K562 (cell line): ENCODE data around the gene ZFHX2. TPM values are rescaled to one million over a fixed set of nuclear protein-coding genes. Genes with fewer than 3 reads are reported as not detected.

Experiments
- ZBED1 ChIP-seq: IDR thresholded peaks from 2 replicates; pipeline ENCODE4 v1.6.1; 2014
- ZNF143 ChIP-seq: sonication (generic); formaldehyde crosslinking; IDR thresholded peaks from 2 replicates; pipeline ENCODE4 v1.9.0; 2022; ENCODE audit warnings: mild to moderate bottlenecking, missing genetic modification reagents
- ZNF586 ChIP-seq: fragments of 450-650 bp; formaldehyde crosslinking; conservative IDR thresholded peaks from 2 replicates; pipeline ENCODE4 v1.4.0; 2020; ENCODE audit warnings: mild to moderate bottlenecking, moderate library complexity
- polyA plus RNA-seq, 8 experiments: library from polyadenylated mRNA; depleted of rRNA in 4 of 8; stranded (reverse) in 5 of 8; unstranded in 3 of 8; fragments of >200 nt; fragmentation: Nextera tagmentation in 2 of 8; fragmentation: Illumina TruSeq in 1 of 8; extraction: Ambion mirVana in 2 of 8; extraction: Trizol in 1 of 8; gene quantifications; 2 replicates each; pipeline versions ENCODE4 v1.2.1 to v1.2.3, GENCODE V29; 2011 to 2014; ENCODE audit warnings: inconsistent platforms in 1 of 8, missing spikeins in 1 of 8
- total RNA-seq, 7 experiments: library from RNA; depleted of rRNA in 6 of 7; stranded (reverse); fragments of >200 nt in 6 of 7; fragmentation: Illumina TruSeq in 2 of 7; extraction: Trizol in 2 of 7; gene quantifications; 2 replicates each; pipeline versions ENCODE4 v1.2.1 to v1.2.3, GENCODE V29; 2011 to 2021; ENCODE audit warnings: low replicate concordance in 1 of 7
- TF ChIP-seq, protein P1 (sequence below), 3 experiments: fragments of 200-800 bp in 1 of 3; fragments of 250-450 bp in 1 of 3; fragments of 450-650 bp in 1 of 3; sonication (Bioruptor Pico) in 1 of 3; sonication (Bioruptor generic) in 1 of 3; formaldehyde crosslinking in 1 of 3; IDR thresholded peaks; 2 replicates each; pipeline versions ENCODE4 v1.6.1 to v1.8.0; 2016 to 2022; ENCODE audit warnings: mild to moderate bottlenecking in 2 of 3, missing genetic modification characterization in 2 of 3, missing compliant biosample characterization in 1 of 3, moderate library complexity in 1 of 3
- TF ChIP-seq, protein P2 (sequence below): fragments of 250-450 bp; sonication (Bioruptor Pico); IDR thresholded peaks from 2 replicates; pipeline ENCODE4 v1.4.0; 2020

ZFHX2 gene
- total and polyA plus RNA-seq, 9 of the 15 experiments (the other 6 are each of a cell fraction or from before 2014, with no cell fraction given), result 0.06 to 0.11 (median 0.11) TPM; not detected in 4

DNA sequence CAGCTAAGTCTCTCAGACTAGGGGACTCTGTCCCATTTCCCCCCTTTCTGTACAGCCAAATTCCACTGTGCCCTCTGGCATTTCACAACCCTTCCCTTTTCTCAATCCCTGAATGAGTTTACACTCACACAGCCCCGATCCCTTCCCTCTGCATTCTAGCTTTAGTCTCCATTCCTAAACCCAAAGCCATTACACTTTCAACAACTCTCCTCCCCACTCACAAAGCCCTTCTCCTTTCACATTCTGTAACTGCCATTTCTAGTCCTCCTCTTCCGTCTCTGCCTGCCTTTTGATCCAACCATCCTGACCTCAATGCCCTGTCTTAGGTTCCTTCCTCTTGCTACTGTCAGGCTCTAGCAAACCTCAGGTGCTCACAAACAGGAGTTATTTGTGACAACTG lies 3.6 kb downstream of the ZFHX2 start (continued):
- TF ChIP-seq, protein P1, sequence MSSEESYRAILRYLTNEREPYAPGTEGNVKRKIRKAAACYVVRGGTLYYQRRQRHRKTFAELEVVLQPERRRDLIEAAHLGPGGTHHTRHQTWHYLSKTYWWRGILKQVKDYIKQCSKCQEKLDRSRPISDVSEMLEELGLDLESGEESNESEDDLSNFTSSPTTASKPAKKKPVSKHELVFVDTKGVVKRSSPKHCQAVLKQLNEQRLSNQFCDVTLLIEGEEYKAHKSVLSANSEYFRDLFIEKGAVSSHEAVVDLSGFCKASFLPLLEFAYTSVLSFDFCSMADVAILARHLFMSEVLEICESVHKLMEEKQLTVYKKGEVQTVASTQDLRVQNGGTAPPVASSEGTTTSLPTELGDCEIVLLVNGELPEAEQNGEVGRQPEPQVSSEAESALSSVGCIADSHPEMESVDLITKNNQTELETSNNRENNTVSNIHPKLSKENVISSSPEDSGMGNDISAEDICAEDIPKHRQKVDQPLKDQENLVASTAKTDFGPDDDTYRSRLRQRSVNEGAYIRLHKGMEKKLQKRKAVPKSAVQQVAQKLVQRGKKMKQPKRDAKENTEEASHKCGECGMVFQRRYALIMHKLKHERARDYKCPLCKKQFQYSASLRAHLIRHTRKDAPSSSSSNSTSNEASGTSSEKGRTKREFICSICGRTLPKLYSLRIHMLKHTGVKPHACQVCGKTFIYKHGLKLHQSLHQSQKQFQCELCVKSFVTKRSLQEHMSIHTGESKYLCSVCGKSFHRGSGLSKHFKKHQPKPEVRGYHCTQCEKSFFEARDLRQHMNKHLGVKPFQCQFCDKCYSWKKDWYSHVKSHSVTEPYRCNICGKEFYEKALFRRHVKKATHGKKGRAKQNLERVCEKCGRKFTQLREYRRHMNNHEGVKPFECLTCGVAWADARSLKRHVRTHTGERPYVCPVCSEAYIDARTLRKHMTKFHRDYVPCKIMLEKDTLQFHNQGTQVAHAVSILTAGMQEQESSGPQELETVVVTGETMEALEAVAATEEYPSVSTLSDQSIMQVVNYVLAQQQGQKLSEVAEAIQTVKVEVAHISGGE (CRISPR knock-in tag; IDR thresholded peaks at IDR 0.05), result no peak
- no peak for TF ChIP-seq ZNF586 (CRISPR knock-in tag)
- TF ChIP-seq, protein P2, sequence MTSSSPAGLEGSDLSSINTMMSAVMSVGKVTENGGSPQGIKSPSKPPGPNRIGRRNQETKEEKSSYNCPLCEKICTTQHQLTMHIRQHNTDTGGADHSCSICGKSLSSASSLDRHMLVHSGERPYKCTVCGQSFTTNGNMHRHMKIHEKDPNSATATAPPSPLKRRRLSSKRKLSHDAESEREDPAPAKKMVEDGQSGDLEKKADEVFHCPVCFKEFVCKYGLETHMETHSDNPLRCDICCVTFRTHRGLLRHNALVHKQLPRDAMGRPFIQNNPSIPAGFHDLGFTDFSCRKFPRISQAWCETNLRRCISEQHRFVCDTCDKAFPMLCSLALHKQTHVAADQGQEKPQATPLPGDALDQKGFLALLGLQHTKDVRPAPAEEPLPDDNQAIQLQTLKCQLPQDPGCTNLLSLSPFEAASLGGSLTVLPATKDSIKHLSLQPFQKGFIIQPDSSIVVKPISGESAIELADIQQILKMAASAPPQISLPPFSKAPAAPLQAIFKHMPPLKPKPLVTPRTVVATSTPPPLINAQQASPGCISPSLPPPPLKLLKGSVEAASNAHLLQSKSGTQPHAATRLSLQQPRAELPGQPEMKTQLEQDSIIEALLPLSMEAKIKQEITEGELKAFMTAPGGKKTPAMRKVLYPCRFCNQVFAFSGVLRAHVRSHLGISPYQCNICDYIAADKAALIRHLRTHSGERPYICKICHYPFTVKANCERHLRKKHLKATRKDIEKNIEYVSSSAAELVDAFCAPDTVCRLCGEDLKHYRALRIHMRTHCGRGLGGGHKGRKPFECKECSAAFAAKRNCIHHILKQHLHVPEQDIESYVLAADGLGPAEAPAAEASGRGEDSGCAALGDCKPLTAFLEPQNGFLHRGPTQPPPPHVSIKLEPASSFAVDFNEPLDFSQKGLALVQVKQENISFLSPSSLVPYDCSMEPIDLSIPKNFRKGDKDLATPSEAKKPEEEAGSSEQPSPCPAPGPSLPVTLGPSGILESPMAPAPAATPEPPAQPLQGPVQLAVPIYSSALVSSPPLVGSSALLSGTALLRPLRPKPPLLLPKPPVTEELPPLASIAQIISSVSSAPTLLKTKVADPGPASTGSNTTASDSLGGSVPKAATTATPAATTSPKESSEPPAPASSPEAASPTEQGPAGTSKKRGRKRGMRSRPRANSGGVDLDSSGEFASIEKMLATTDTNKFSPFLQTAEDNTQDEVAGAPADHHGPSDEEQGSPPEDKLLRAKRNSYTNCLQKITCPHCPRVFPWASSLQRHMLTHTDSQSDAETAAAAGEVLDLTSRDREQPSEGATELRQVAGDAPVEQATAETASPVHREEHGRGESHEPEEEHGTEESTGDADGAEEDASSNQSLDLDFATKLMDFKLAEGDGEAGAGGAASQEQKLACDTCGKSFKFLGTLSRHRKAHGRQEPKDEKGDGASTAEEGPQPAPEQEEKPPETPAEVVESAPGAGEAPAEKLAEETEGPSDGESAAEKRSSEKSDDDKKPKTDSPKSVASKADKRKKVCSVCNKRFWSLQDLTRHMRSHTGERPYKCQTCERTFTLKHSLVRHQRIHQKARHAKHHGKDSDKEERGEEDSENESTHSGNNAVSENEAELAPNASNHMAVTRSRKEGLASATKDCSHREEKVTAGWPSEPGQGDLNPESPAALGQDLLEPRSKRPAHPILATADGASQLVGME (CRISPR knock-in tag), result no peak
- no peak for TF ChIP-seq ZBED1
- no peak for TF ChIP-seq ZNF143 (CRISPR knock-in tag)
- TF ChIP-seq, all 486 proteins: peak for 0
